GM12874 (cell line): ENCODE measurements around the gene CFAP65.

Experiments
- CTCF ChIP-seq: IDR thresholded peaks from 2 replicates; pipeline ENCODE4 v1.5.1; 2011; ENCODE audit warnings: low read depth, mild to moderate bottlenecking, control low read depth, low read length, moderate library complexity; ENCODE audit not compliant: insufficient read depth

Gene CFAP65

GRCh38 chr2:219035942-219036341 is 5.4 kb downstream of the CFAP65 start:
- no peak for TF ChIP-seq CTCF

- TF ChIP-seq CTCF = no peak
These were observed 6.5 kb downstream of the CFAP65 start for GRCh38 chr2:219034823-219035222.

GRCh38 chr2:219032051-219032745 is 9.1 kb downstream of the CFAP65 start:
- no peak for TF ChIP-seq CTCF

GRCh38 chr2:219031005-219031738 is 10.1 kb downstream of the CFAP65 start:
- no peak for TF ChIP-seq CTCF

GRCh38 chr2:219030177-219030940 is 11.0 kb downstream of the CFAP65 start:
- TF ChIP-seq CTCF = no peak

- peak; percentile 96 for TF ChIP-seq CTCF
These were observed 11.5 kb downstream of the CFAP65 start for GRCh38 chr2:219029829-219030165.
